Measurements from ENCODE around the gene KIAA1958. TPM values are rescaled to one million over a fixed set of nuclear protein-coding genes. Genes with fewer than 3 reads are reported as not detected.

Gene KIAA1958
- total RNA-seq, 1 donor from 2014 or later: 4.4 TPM

DNA sequence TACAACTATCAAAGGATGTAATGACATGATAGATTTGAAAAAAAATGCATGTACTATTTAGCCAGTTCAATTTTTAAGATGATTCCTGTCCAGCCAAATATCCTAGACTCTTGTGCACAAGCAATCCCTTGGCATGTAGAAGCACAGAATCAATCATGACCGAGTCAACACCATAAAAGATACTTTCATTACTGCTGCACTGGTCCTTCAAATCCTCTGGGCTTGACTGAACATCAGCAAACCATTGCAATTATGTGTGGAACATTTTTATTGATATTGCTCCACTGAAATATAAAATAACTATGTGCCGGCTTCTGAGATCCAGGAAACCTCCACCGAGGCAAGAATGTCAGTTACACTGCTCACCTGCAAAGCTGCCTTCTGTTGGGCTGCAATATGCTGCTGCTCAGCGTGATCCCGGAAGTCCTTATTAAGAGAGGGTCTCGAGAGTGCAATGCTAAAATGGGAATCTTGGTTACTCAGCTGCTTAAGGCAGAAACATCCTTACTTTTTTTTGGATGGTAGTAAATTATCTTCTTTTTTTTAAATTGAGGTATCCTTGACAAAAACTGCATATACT lies 202.6 kb downstream of the KIAA1958 start:
- no peaks in the 10 kb centered on the region for H3K27me3 Mint-ChIP-seq (ENCODE audit: low read depth)
- no peaks in the 10 kb centered on the region for H3K4me1 Mint-ChIP-seq (ENCODE audit: low read depth)
- no peaks in the 10 kb centered on the region for H3K9me3 Mint-ChIP-seq (ENCODE audit: low read depth)
- no peak overlapping the region for H3K27ac Mint-ChIP-seq (ENCODE audit: unreplicated experiment)
- TF ChIP-seq CTCF (IDR thresholded peaks at IDR 0.05): no peak
- H3K4me3 Mint-ChIP-seq (ENCODE audit: unreplicated experiment): no peak overlapping the region
- H3K36me3 Mint-ChIP-seq (ENCODE audit: low read depth): peaks cover 28% of the 10 kb centered on the region
- DNase-seq (ENCODE audit: low spot score): no peak

DNA sequence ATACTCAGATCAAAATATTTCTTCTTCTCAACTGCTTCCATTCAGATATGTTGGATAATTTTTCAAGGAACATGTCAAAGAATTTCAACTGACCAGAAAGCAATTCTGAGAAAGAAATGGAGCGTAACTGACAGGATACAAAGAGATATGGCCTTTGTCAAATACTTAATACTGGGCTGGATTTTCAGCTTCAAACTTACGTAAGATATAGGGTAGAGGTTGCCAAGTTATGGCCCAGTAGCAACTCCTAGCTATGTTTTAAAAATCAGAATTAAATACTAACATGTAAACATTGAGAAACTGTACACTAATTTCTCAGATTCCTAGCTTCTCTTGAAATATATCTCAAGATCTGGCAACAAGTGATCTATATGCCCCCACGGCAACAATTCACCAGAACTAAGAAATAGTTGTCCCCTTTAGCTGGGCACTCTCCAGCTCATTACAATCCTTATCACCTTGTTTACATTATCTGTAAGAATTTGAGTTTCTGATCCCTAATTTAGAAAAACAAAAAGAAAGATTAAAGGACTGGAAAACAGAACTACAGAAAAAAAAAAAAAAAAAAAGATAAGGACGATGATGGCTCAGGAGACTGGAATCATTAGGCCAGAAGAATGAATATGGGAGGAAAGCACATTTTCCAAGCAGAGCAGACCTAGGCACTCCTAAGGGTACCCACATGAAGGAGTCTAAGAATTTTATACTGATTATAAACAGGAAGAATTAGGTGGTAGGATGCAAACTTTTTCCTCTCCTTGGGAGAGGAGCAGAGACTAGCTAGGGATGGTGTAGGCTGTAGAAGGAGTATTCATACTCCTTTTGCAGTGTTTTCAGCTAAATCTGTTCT lies 208.3 kb downstream of the KIAA1958 start:
- no peak for TF ChIP-seq CTCF (IDR thresholded peaks at IDR 0.05)
- Mint-ChIP-seq H3K36me3 (ENCODE audit: low read depth) (peaks cover 18% of the 10 kb centered on the region), H3K27ac (ENCODE audit: unreplicated experiment) (no peak overlapping the region)

GRCh38 chr9:112696461-112696860 lies 209.8 kb downstream of the KIAA1958 start:
- Mint-ChIP-seq H3K27me3 (ENCODE audit: low read depth) (no peaks in the 10 kb centered on the region), H3K9me3 (ENCODE audit: low read depth) (no peaks in the 10 kb centered on the region), H3K4me1 (ENCODE audit: low read depth) (peaks cover 4% of the 10 kb centered on the region), H3K36me3 (ENCODE audit: low read depth) (peaks cover 14% of the 10 kb centered on the region), H3K4me3 (ENCODE audit: unreplicated experiment) (no peak overlapping the region), H3K27ac (ENCODE audit: unreplicated experiment) (no peak overlapping the region)
- no peak for DNase-seq (ENCODE audit: low spot score)
- TF ChIP-seq CTCF (IDR thresholded peaks at IDR 0.05): no peak

More for the DNA sequence above, 208.3 kb downstream of the KIAA1958 start:
- H3K4me1 Mint-ChIP-seq (ENCODE audit: low read depth): no peaks in the 10 kb centered on the region
- no peak for DNase-seq (ENCODE audit: low spot score)
- no peak overlapping the region for H3K4me3 Mint-ChIP-seq (ENCODE audit: unreplicated experiment)
- no peaks in the 10 kb centered on the region for H3K9me3 Mint-ChIP-seq (ENCODE audit: low read depth)
- H3K27me3 Mint-ChIP-seq (ENCODE audit: low read depth): no peaks in the 10 kb centered on the region

DNA sequence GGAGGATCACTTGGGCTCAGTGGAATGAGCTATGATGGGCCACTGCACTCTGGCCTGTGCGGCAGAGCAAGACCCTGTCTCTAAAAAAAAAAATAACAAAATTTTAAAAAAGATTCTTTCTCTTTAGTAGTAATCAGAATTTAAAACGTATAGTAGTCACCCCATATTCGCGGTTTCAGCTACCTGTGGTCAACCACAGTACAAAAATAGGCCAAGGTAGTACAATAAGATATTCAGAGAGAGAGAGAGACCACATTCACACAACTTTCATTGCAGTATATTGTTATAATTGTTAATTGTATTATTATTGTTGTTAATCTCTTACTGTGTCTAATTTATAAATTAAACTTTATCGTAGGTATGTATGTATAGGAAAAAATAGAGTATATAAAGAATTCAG lies 212.6 kb downstream of the KIAA1958 start:
- no peak for TF ChIP-seq CTCF (IDR thresholded peaks at IDR 0.05)

GRCh38 chr9:112700085-112700484 lies 213.5 kb downstream of the KIAA1958 start:
- no peaks in the 10 kb centered on the region for H3K27me3 Mint-ChIP-seq (ENCODE audit: low read depth)
- no peak overlapping the region for H3K4me3 Mint-ChIP-seq (ENCODE audit: unreplicated experiment)
- TF ChIP-seq CTCF (IDR thresholded peaks at IDR 0.05): no peak
- DNase-seq (ENCODE audit: low spot score): no peak
- H3K36me3 Mint-ChIP-seq (ENCODE audit: low read depth): peaks cover 6% of the 10 kb centered on the region
- no peak overlapping the region for H3K27ac Mint-ChIP-seq (ENCODE audit: unreplicated experiment)
- H3K9me3 Mint-ChIP-seq (ENCODE audit: low read depth): no peaks in the 10 kb centered on the region
- peaks cover 4% of the 10 kb centered on the region for H3K4me1 Mint-ChIP-seq (ENCODE audit: low read depth)

More for the DNA sequence above, 212.6 kb downstream of the KIAA1958 start:
- Mint-ChIP-seq H3K9me3 (ENCODE audit: low read depth) (no peaks in the 10 kb centered on the region), H3K27ac (ENCODE audit: unreplicated experiment) (no peak overlapping the region), H3K36me3 (ENCODE audit: low read depth) (peaks cover 6% of the 10 kb centered on the region), H3K4me1 (ENCODE audit: low read depth) (peaks cover 4% of the 10 kb centered on the region), H3K27me3 (ENCODE audit: low read depth) (no peaks in the 10 kb centered on the region), H3K4me3 (ENCODE audit: unreplicated experiment) (no peak overlapping the region)
- no peak for DNase-seq (ENCODE audit: low spot score)
